H1 (cell line): ENCODE data around the gene ABL1. TPM values are rescaled to one million over a fixed set of nuclear protein-coding genes. Genes with fewer than 3 reads are reported as not detected.

Experiments
- ASH2L ChIP-seq: fragments of 200-600, 300-600 bp; sonication (generic); IDR thresholded peaks from one replicate; pipeline ENCODE4 v1.7.1; 2017; ENCODE audit warnings: low read length
- ATF2 ChIP-seq: IDR thresholded peaks from 2 replicates; pipeline ENCODE4 v1.6.1; 2012; ENCODE audit warnings: low read length, inconsistent platforms
- BACH1 ChIP-seq: IDR thresholded peaks from 2 replicates; pipeline ENCODE4 v1.6.1; 2012; ENCODE audit warnings: low read length, improper control_type of control experiment
- CBX5 ChIP-seq: fragments of 300-800, 300-1000 bp; sonication (generic); IDR thresholded peaks from 2 replicates; pipeline ENCODE4 v1.7.1; 2016; ENCODE audit warnings: antibody characterized with exemption, low read length, low read depth
- CEBPB ChIP-seq: IDR thresholded peaks from 2 replicates; pipeline ENCODE4 v1.6.1; 2012; ENCODE audit warnings: low read depth, low read length
- CHD7 ChIP-seq: fragments of 300-600 bp; sonication (generic); IDR thresholded peaks from 2 replicates; pipeline ENCODE4 v1.7.1; 2012; ENCODE audit warnings: low read length, moderate library complexity, mild to moderate bottlenecking, inconsistent platforms; ENCODE audit not compliant: insufficient replicate concordance
- EZH2 ChIP-seq: fragments of 200-600 bp; sonication (generic); IDR thresholded peaks from 2 replicates; pipeline ENCODE4 v1.7.1; 2012; ENCODE audit warnings: low read depth, mild to moderate bottlenecking, moderate library complexity, low read length, inconsistent platforms; ENCODE audit not compliant: severe bottlenecking
- MAX ChIP-seq: IDR thresholded peaks from 2 replicates; pipeline ENCODE4 v1.6.1; 2012; ENCODE audit warnings: inconsistent platforms
- SP2 ChIP-seq: IDR thresholded peaks from 2 replicates; pipeline ENCODE4 v1.6.1; 2012; ENCODE audit warnings: mild to moderate bottlenecking, low read length, inconsistent platforms
- polyA plus RNA-seq, 7 experiments: library from polyadenylated mRNA; depleted of rRNA in 3 of 7; stranded (reverse) in 5 of 7; unstranded in 2 of 7; fragments of >200 nt in 5 of 7; fragments of 200-250 nt in 2 of 7; gene quantifications; 1 replicate in 5 of 7; 2 replicates in 1 of 7; 4 replicates in 1 of 7; pipeline versions ENCODE4 v1.2.1 to v1.2.3, GENCODE V29; 2011 to 2013; ENCODE audit warnings: missing spikeins in 2 of 7, mixed read lengths in 2 of 7
- total RNA-seq: library from RNA; stranded (reverse); fragmentation: NEBNext Ultra II Directional; extraction: Animal tissue kit (Norgen Biotek cat#: 25700); gene quantifications from 2 replicates; pipeline ENCODE4 v1.2.1, GENCODE V29; 2021

The ABL1 gene
- total and polyA plus RNA-seq, 2 of the 8 experiments (the other 6 are each of a cell fraction or from before 2014, with no cell fraction given) = 35.3 to 104 TPM

GRCh38 chr9:130899051-130899748 lies 64.1 kb downstream of the ABL1 start (continued):
- TF ChIP-seq CHD7 (no peak), SP2 (no peak), EZH2 (no peak), ATF2 (no peak), MAX (no peak), CEBPB (no peak), CBX5 (no peak), ASH2L (no peak), BACH1 (no peak)
